HG03280 (cell line): ENCODE results near the gene TIMD4.
"Not testable (repeated sequence)": the region's sequence is repeated elsewhere in the genome, so short reads cannot be mapped to it uniquely, and the experiment has no call there.

Experiments
- ATAC-seq: cut with Tn5 transposase; IDR thresholded peaks from one replicate; pipeline ENCODE4 v1.9.1; 2021; ENCODE audit warnings: mild to moderate bottlenecking, moderate library complexity; ENCODE audit not compliant: unreplicated experiment

Gene TIMD4

GRCh38 chr5:156925767-156926166 is 37.3 kb downstream of the TIMD4 start:
- not testable (repeated sequence) for ATAC-seq

- peak; percentile 72 for ATAC-seq
These were observed 40.7 kb downstream of the TIMD4 start for GRCh38 chr5:156922207-156922792.

GRCh38 chr5:156920861-156921431 is 42.1 kb downstream of the TIMD4 start:
- peak; percentile 31 for ATAC-seq

GRCh38 chr5:156920042-156920860 is 42.8 kb downstream of the TIMD4 start:
- peak; percentile 37 for ATAC-seq

- no peak for ATAC-seq
These were observed 44.6 kb downstream of the TIMD4 start for GRCh38 chr5:156918311-156918845.

- peak; percentile 14 for ATAC-seq
These were observed 48.7 kb downstream of the TIMD4 start for GRCh38 chr5:156914371-156914737.

- ATAC-seq = peak; percentile 80
These were observed 49.2 kb downstream of the TIMD4 start for GRCh38 chr5:156913719-156914370.

GRCh38 chr5:156913355-156913718 is 49.7 kb downstream of the TIMD4 start:
- no peak for ATAC-seq

- ATAC-seq = no peak
These were observed 50.2 kb downstream of the TIMD4 start for GRCh38 chr5:156912869-156913268.

GRCh38 chr5:156909180-156909579 is 53.8 kb downstream of the TIMD4 start:
- ATAC-seq = no peak

- no peak for ATAC-seq
These were observed 55.4 kb downstream of the TIMD4 start for GRCh38 chr5:156907667-156908066.

GRCh38 chr5:156906807-156907206 is 56.2 kb downstream of the TIMD4 start:
- no peak for ATAC-seq

GRCh38 chr5:156896546-156896945 is 66.5 kb downstream of the TIMD4 start:
- ATAC-seq = no peak

- ATAC-seq = peak; percentile 60
These were observed 69.5 kb downstream of the TIMD4 start for GRCh38 chr5:156893517-156893916.

GRCh38 chr5:156892864-156893263 is 70.2 kb downstream of the TIMD4 start:
- no peak for ATAC-seq

- no peak for ATAC-seq
These were observed 70.8 kb downstream of the TIMD4 start for GRCh38 chr5:156892223-156892622.

- no peak for ATAC-seq
These were observed 74.5 kb downstream of the TIMD4 start for GRCh38 chr5:156888520-156888919.

- no peak for ATAC-seq
These were observed 79.6 kb downstream of the TIMD4 start for GRCh38 chr5:156883316-156883875.

GRCh38 chr5:156879665-156880285 is 83.3 kb downstream of the TIMD4 start:
- peak; percentile 93 for ATAC-seq

- no peak for ATAC-seq
These were observed 91.8 kb downstream of the TIMD4 start for GRCh38 chr5:156871212-156871611.

GRCh38 chr5:156870498-156870839 is 92.6 kb downstream of the TIMD4 start:
- no peak for ATAC-seq
